ENCODE measurements around the gene AADACL4.
A peak's percentile ranks its signal among the peaks of the same experiment; 100 is the strongest.

The AADACL4 gene

DNA sequence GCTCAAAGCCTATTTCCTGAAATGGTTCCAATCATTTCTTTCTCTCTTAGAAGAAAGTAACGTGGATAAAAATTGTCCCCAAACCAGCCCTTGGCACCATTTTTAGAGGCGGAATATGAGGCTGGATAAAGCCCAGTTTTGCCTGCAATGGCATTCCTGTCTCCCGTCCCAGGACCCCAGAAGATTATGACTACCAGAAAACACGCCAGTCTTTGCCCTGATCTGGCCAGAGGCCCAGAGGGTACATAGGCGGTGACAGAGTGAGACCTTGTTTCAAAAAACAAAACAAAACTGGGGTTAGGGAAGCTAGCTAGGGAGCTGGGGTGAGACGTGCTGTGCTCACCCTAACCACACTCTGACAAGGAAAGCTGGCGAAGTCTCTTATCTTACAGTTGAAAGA is at the start of gene AADACL4:
Gene AADACL4 (plus strand): TSS at position 301 of the 400 bp plus-strand sequence. CDS start 462 bp downstream, outside the sequence.
- Histone ChIP-seq H3K36me3 (ENCODE audit: insufficient read depth, low read depth, low read length) (no peaks in the 10 kb centered on the region), H3K9me3 (ENCODE audit: insufficient read depth, low read depth, low read length) (peaks cover 32% of the 10 kb centered on the region), H3K27ac (ENCODE audit: low read length) (no peak within 1 kb of the TSS), H3K27me3 (ENCODE audit: insufficient read depth, low read length) (no peaks in the 10 kb centered on the region; the same call in 1 of the 2 replicates), H3K9ac (ENCODE audit: low read depth, low read length) (no peak within 1 kb of the TSS), H3K4me3 (ENCODE audit: low read length) (no peak within 1 kb of the TSS), H3K4me1 (ENCODE audit: insufficient read depth, low read length) (no peaks in the 10 kb centered on the region)

- H3K9ac ChIP-seq (ENCODE audit: low read depth, low read length), result peak overlapping the region; percentile 59; the same call in 1 of the 2 replicates
- H3K36me3 ChIP-seq (ENCODE audit: insufficient read depth, low read depth, low read length), result no peaks in the 10 kb centered on the region
- H3K27me3 ChIP-seq (ENCODE audit: insufficient read depth, low read length), result peaks cover 38% of the 10 kb centered on the region; the same call in 1 of the 2 replicates
- H3K4me3 ChIP-seq (ENCODE audit: low read length), result peak overlapping the region; percentile 67
- H3K27ac ChIP-seq (ENCODE audit: low read length), result no peak overlapping the region
- H3K9me3 ChIP-seq (ENCODE audit: insufficient read depth, low read depth, low read length), result no peaks in the 10 kb centered on the region
- H3K4me1 ChIP-seq (ENCODE audit: insufficient read depth, low read length), result peaks cover 17% of the 10 kb centered on the region
These were observed 49.4 kb upstream of the AADACL4 start for GRCh38 chr1:12594490-12594889.

DNA sequence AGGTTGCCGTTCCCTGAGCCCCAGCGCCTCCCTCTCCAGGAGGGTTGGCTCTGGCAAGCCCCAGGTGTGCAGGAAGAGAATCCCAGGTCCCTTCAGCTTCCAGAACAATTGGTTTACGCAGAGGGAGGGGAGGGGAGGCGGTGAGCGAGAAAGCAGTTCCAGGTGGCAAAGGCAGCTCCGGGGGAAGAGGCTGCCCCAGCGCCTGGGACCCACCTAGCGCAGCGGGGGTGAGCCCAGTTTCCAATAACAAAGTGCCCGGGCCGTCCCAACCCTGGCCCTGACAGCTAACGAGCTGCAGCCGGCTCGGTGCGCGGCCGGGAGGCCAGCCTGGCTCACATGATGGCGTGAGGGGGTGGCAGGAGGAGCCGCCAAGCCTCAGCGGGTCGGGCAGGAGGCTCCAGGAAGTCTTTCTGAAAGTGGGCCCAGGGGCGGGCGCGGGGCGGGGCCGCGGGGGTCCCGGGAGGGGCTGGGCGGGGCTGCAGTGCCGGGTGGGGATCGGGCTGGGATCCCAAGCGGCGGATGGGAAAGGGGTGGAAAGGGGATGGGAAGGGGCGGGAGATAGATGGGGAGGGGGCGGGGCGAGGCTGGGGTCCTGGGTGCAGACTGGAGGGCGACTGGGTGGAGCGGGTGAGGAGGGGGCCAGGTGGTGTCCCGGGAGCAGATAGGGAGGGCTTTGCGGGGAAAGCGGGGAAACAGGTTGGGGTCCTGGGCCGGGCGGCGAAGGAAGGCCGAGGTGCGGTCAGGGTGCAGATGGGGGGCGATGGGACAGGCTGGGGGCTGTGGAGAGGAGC is 48.7 kb upstream of the AADACL4 start:
- H3K27me3 ChIP-seq (ENCODE audit: insufficient read depth, low read length), result peaks cover 38% of the 10 kb centered on the region; the same call in 1 of the 2 replicates
- no peak overlapping the region for H3K27ac ChIP-seq (ENCODE audit: low read length)
- no peaks in the 10 kb centered on the region for H3K9me3 ChIP-seq (ENCODE audit: insufficient read depth, low read depth, low read length)
- peak overlapping the region; percentile 59; the same call in 1 of the 2 replicates for H3K9ac ChIP-seq (ENCODE audit: low read depth, low read length)
- H3K4me3 ChIP-seq (ENCODE audit: low read length), result peak overlapping the region; percentile 67
- peaks cover 17% of the 10 kb centered on the region for H3K4me1 ChIP-seq (ENCODE audit: insufficient read depth, low read length)
- H3K36me3 ChIP-seq (ENCODE audit: insufficient read depth, low read depth, low read length), result no peaks in the 10 kb centered on the region

DNA sequence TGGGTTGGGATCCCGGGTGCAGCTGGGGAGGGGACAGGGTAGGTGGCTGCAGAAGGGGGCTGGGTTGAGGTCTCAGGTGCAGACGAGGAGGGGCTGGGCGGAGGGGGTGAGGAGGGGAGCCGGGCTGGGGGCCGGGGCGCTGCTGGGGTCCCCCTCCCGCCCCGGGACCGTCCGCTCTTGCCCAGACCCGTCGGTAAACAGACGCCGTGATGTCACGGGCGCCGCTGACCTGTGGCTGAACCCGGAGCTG is 48.2 kb upstream of the AADACL4 start:
- Histone ChIP-seq H3K9me3 (ENCODE audit: insufficient read depth, low read depth, low read length) (no peaks in the 10 kb centered on the region), H3K4me1 (ENCODE audit: insufficient read depth, low read length) (peaks cover 17% of the 10 kb centered on the region), H3K27ac (ENCODE audit: low read length) (no peak overlapping the region), H3K36me3 (ENCODE audit: insufficient read depth, low read depth, low read length) (no peaks in the 10 kb centered on the region), H3K27me3 (ENCODE audit: insufficient read depth, low read length) (peaks cover 38% of the 10 kb centered on the region; the same call in 1 of the 2 replicates), H3K9ac (ENCODE audit: low read depth, low read length) (no peak overlapping the region), H3K4me3 (ENCODE audit: low read length) (peak overlapping the region; percentile 56; the same call in 1 of the 2 replicates)

- H3K36me3 ChIP-seq (ENCODE audit: insufficient read depth, low read depth, low read length), result no peaks in the 10 kb centered on the region
- no peaks in the 10 kb centered on the region for H3K9me3 ChIP-seq (ENCODE audit: insufficient read depth, low read depth, low read length)
- no peak overlapping the region for H3K9ac ChIP-seq (ENCODE audit: low read depth, low read length)
- peak overlapping the region; percentile 56; the same call in 1 of the 2 replicates for H3K4me3 ChIP-seq (ENCODE audit: low read length)
- no peak overlapping the region for H3K27ac ChIP-seq (ENCODE audit: low read length)
- peaks cover 38% of the 10 kb centered on the region; the same call in 1 of the 2 replicates for H3K27me3 ChIP-seq (ENCODE audit: insufficient read depth, low read length)
- H3K4me1 ChIP-seq (ENCODE audit: insufficient read depth, low read length), result peaks cover 17% of the 10 kb centered on the region
These were observed 47.7 kb upstream of the AADACL4 start for GRCh38 chr1:12596007-12596821.

DNA sequence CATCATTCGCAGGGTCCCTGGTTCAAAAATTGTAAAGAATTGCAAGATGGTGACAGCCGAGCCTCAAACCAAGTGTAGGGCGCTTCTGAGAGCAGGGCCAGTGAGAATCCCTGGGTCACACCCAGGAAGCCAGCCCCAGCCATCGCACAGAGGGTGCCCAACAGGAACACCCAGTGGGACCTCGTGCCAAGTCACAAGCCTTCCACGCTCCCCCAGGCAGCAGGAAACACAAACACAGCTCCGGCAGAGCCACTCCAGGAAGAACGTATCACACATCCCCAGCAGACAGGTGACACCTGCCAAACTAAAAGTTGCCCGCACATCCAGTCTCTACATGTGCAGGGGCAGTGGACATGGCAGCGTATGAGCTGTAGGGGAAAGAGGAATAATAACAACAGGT is 46.1 kb upstream of the AADACL4 start:
- Histone ChIP-seq H3K9ac (ENCODE audit: low read depth, low read length) (no peak overlapping the region), H3K27me3 (ENCODE audit: insufficient read depth, low read length) (peaks cover 38% of the 10 kb centered on the region; the same call in 1 of the 2 replicates), H3K4me3 (ENCODE audit: low read length) (no peak overlapping the region), H3K4me1 (ENCODE audit: insufficient read depth, low read length) (peaks cover 28% of the 10 kb centered on the region), H3K9me3 (ENCODE audit: insufficient read depth, low read depth, low read length) (no peaks in the 10 kb centered on the region), H3K36me3 (ENCODE audit: insufficient read depth, low read depth, low read length) (no peaks in the 10 kb centered on the region), H3K27ac (ENCODE audit: low read length) (no peak overlapping the region)

- Histone ChIP-seq H3K36me3 (ENCODE audit: insufficient read depth, low read depth, low read length) (0 out of 2 replicates have a peak, but pooled peaks cover 7% of the 10 kb centered on the region), H3K9ac (ENCODE audit: low read depth, low read length) (no peak overlapping the region), H3K4me3 (ENCODE audit: low read length) (no peak overlapping the region), H3K27ac (ENCODE audit: low read length) (no peak overlapping the region), H3K9me3 (ENCODE audit: insufficient read depth, low read depth, low read length) (no peaks in the 10 kb centered on the region), H3K27me3 (ENCODE audit: insufficient read depth, low read length) (peaks cover 35% of the 10 kb centered on the region; the same call in 1 of the 2 replicates), H3K4me1 (ENCODE audit: insufficient read depth, low read length) (peaks cover 27% of the 10 kb centered on the region)
These were observed 44.9 kb upstream of the AADACL4 start for GRCh38 chr1:12598974-12599373.

- H3K4me1 ChIP-seq (ENCODE audit: insufficient read depth, low read length), result peaks cover 27% of the 10 kb centered on the region
- H3K27ac ChIP-seq (ENCODE audit: low read length), result no peak overlapping the region
- 0 out of 2 replicates have a peak, but pooled peaks cover 10% of the 10 kb centered on the region for H3K36me3 ChIP-seq (ENCODE audit: insufficient read depth, low read depth, low read length)
- no peaks in the 10 kb centered on the region for H3K9me3 ChIP-seq (ENCODE audit: insufficient read depth, low read depth, low read length)
- H3K4me3 ChIP-seq (ENCODE audit: low read length), result no peak overlapping the region
- peaks cover 28% of the 10 kb centered on the region; the same call in 1 of the 2 replicates for H3K27me3 ChIP-seq (ENCODE audit: insufficient read depth, low read length)
- H3K9ac ChIP-seq (ENCODE audit: low read depth, low read length), result no peak overlapping the region
These were observed 44.2 kb upstream of the AADACL4 start for GRCh38 chr1:12599657-12600056.

GRCh38 chr1:12600335-12600734 is 43.5 kb upstream of the AADACL4 start:
- Histone ChIP-seq H3K27ac (ENCODE audit: low read length) (no peak overlapping the region), H3K4me1 (ENCODE audit: insufficient read depth, low read length) (peaks cover 24% of the 10 kb centered on the region), H3K4me3 (ENCODE audit: low read length) (no peak overlapping the region), H3K27me3 (ENCODE audit: insufficient read depth, low read length) (peaks cover 26% of the 10 kb centered on the region; the same call in 1 of the 2 replicates), H3K36me3 (ENCODE audit: insufficient read depth, low read depth, low read length) (peaks cover 10% of the 10 kb centered on the region; the same call in 1 of the 2 replicates), H3K9ac (ENCODE audit: low read depth, low read length) (no peak overlapping the region), H3K9me3 (ENCODE audit: insufficient read depth, low read depth, low read length) (no peaks in the 10 kb centered on the region)

DNA sequence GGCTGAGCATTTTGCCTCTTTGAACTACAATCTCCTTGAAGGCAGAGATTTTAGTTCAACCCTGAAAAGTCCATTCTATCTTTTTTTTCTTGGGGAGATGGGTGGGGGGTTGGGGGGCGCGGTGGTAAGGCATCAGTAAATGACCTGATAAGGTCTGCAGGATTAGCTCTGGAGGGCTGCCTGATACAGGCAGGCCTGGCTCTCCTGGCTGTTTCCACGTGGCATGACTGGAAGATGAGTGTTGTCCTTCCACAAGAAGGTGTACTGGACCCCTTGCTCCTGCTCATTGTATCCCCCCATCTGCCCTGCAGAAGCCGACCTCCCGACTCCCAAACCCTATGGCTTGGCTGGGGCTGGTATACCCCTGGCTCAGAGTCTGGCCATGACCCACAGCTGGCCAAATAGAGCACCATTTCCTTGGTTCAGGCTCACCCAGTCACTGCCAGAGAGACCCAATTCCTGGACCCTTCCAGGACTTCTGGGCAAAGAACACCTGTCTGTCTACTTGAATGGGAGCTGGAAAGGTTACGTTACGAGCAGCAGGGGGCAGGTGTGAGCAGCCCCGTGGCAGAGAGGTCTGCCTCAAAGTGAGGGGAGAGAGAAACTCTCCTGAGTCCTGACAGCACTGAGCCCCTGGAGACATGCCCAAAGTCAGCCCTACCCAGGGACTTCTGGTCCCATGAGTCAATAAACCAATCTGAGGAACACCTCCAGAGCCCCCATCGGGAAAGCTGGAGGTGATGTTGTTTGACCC is 42.8 kb upstream of the AADACL4 start:
- no peaks in the 10 kb centered on the region for H3K9me3 ChIP-seq (ENCODE audit: insufficient read depth, low read depth, low read length)
- H3K27me3 ChIP-seq (ENCODE audit: insufficient read depth, low read length), result peaks cover 24% of the 10 kb centered on the region; the same call in 1 of the 2 replicates
- no peak overlapping the region for H3K27ac ChIP-seq (ENCODE audit: low read length)
- H3K36me3 ChIP-seq (ENCODE audit: insufficient read depth, low read depth, low read length), result peaks cover 10% of the 10 kb centered on the region; the same call in 1 of the 2 replicates
- peaks cover 24% of the 10 kb centered on the region for H3K4me1 ChIP-seq (ENCODE audit: insufficient read depth, low read length)
- no peak overlapping the region for H3K9ac ChIP-seq (ENCODE audit: low read depth, low read length)
- no peak overlapping the region; the same call in 1 of the 2 replicates for H3K4me3 ChIP-seq (ENCODE audit: low read length)
